ACC112 (cell line): ENCODE results near the gene NRG2.

Experiments
- H2AFZ ChIP-seq: fragments of 200-600 bp; sonication (generic); one replicate; pipeline ENCODE4 v1.6.0; 2017; ENCODE audit warnings: antibody characterized with exemption, low read length; ENCODE audit not compliant: unreplicated experiment
- H3K27ac ChIP-seq: fragments of 200-600 bp; sonication (generic); 2 replicates; pipeline ENCODE4 v1.5.1; 2014; ENCODE audit warnings: low read depth, mild to moderate bottlenecking, antibody characterized with exemption, low read length, moderate library complexity
- H3K27me3 ChIP-seq: fragments of 200-600 bp; sonication (generic); 2 replicates; pipeline ENCODE4 v1.6.1; 2014; ENCODE audit warnings: mild to moderate bottlenecking, antibody characterized with exemption, low read length, moderate library complexity, mixed read lengths; ENCODE audit not compliant: insufficient read depth
- H3K36me3 ChIP-seq: fragments of 200-600 bp; sonication (generic); 2 replicates; pipeline ENCODE4 v1.6.1; 2016; ENCODE audit warnings: mild to moderate bottlenecking, antibody characterized with exemption, low read length, moderate library complexity, mixed read lengths; ENCODE audit not compliant: insufficient read depth
- H3K4me1 ChIP-seq: fragments of 200-600 bp; sonication (generic); one replicate; pipeline ENCODE4 v1.6.1; 2016; ENCODE audit warnings: low read length, mixed read lengths; ENCODE audit not compliant: insufficient read depth, unreplicated experiment, control insufficient read depth
- H3K4me3 ChIP-seq: fragments of 200-600 bp; sonication (generic); 2 replicates; pipeline ENCODE4 v1.5.1; 2014; ENCODE audit warnings: mild to moderate bottlenecking, low read depth, low read length
- H3K79me2 ChIP-seq: fragments of 200-600 bp; sonication (generic); one replicate; pipeline ENCODE4 v1.6.0; 2016; ENCODE audit warnings: low read length; ENCODE audit not compliant: control insufficient read depth, unreplicated experiment, insufficient read depth

Gene NRG2

GRCh38 chr5:139925650-139926640, 117.2 kb downstream of the NRG2 start:
- H3K4me1 ChIP-seq: no peaks in the 10 kb centered on the region
- no peak overlapping the region for H3K27ac ChIP-seq
- peaks cover 87% of the 10 kb centered on the region for H3K27me3 ChIP-seq
- no peaks in the 10 kb centered on the region for H3K79me2 ChIP-seq
- no peak overlapping the region for H3K4me3 ChIP-seq
- no peaks in the 10 kb centered on the region for H3K36me3 ChIP-seq
- H2AFZ ChIP-seq: no peak overlapping the region

GRCh38 chr5:139925216-139925562, 117.9 kb downstream of the NRG2 start:
- H3K4me1 ChIP-seq: no peaks in the 10 kb centered on the region
- no peaks in the 10 kb centered on the region for H3K36me3 ChIP-seq
- H3K4me3 ChIP-seq: no peak overlapping the region
- peaks cover 87% of the 10 kb centered on the region for H3K27me3 ChIP-seq
- H3K79me2 ChIP-seq: no peaks in the 10 kb centered on the region
- H3K27ac ChIP-seq: no peak overlapping the region
- no peak overlapping the region for H2AFZ ChIP-seq

- no peak overlapping the region for H2AFZ ChIP-seq
- H3K27me3 ChIP-seq: peaks cover 87% of the 10 kb centered on the region
Measured at GRCh38 chr5:139924294-139925215, 118.5 kb downstream of the NRG2 start.

GRCh38 chr5:139919308-139919707, 123.8 kb downstream of the NRG2 start:
- H3K4me3 ChIP-seq: no peak overlapping the region
- H3K36me3 ChIP-seq: no peaks in the 10 kb centered on the region
- H2AFZ ChIP-seq: no peak overlapping the region
- H3K27me3 ChIP-seq: peaks cover 63% of the 10 kb centered on the region
- no peak overlapping the region for H3K27ac ChIP-seq
- no peaks in the 10 kb centered on the region for H3K79me2 ChIP-seq
- H3K4me1 ChIP-seq: peaks cover 12% of the 10 kb centered on the region

More at GRCh38 chr5:139924294-139925215, 118.5 kb downstream of the NRG2 start:
- Histone ChIP-seq H3K79me2 (no peaks in the 10 kb centered on the region), H3K4me3 (no peak overlapping the region), H3K4me1 (peaks cover 5% of the 10 kb centered on the region), H3K36me3 (no peaks in the 10 kb centered on the region), H3K27ac (no peak overlapping the region)

DNA sequence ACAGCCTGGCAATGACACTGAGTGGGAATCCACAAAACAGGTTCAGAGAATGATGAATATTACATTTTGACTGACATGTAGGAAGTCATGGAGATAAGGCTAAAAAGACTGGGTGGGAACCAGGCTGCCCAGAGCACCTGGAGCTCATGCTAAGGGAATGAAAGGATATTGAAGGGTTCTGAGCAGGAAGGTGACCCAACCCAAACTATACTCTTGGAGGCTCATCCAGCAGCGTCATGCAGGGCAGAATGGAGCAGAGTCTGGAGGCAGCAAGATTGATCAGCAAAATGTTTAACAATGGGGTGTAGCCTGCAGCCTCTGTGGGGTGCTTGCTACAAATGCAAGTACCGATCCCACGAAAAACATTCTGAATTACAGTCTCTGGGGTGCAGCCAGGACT, 127.3 kb downstream of the NRG2 start:
- Histone ChIP-seq H3K79me2 (no peaks in the 10 kb centered on the region), H3K27ac (no peak overlapping the region), H3K27me3 (peaks cover 39% of the 10 kb centered on the region), H3K4me3 (no peak overlapping the region), H3K4me1 (peaks cover 12% of the 10 kb centered on the region), H2AFZ (no peak overlapping the region), H3K36me3 (no peaks in the 10 kb centered on the region)

- H3K4me3 ChIP-seq: no peak overlapping the region
- H3K4me1 ChIP-seq: peaks cover 12% of the 10 kb centered on the region
- no peaks in the 10 kb centered on the region for H3K79me2 ChIP-seq
- peaks cover 34% of the 10 kb centered on the region for H3K27me3 ChIP-seq
- no peaks in the 10 kb centered on the region for H3K36me3 ChIP-seq
- no peak overlapping the region for H2AFZ ChIP-seq
- no peak overlapping the region for H3K27ac ChIP-seq
Measured at GRCh38 chr5:139915266-139915665, 127.8 kb downstream of the NRG2 start.

DNA sequence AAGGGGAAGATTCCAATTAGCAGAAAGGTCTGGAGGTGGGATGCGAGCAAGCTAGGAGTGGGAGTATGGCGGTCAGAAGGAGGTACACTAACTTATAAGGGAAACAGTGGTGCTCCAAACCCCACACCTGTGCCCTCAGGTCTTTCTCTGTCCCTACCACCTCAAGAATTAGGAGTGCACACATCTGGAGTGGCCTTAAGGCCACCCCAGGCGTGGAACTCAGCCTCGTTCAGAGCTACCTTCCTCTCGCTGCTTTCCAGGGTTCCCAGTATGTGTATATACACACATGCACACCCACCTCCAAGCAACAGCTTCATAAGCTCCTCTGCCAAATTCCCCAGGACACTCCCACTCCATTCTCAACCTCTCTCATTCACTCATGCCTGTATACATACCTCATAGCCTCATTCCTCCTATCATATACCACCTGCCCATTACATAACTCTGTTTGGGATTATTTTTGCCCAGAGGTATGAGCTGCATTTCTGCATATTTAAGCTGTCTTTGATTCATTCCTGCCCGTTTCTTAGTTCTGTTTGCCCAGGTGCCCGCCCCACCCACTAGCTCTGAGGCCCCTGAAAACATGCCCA, 128.8 kb downstream of the NRG2 start:
- Histone ChIP-seq H3K79me2 (no peaks in the 10 kb centered on the region), H3K36me3 (no peaks in the 10 kb centered on the region), H3K4me3 (no peak overlapping the region), H3K4me1 (peaks cover 5% of the 10 kb centered on the region), H3K27ac (no peak overlapping the region), H2AFZ (no peak overlapping the region), H3K27me3 (peaks cover 26% of the 10 kb centered on the region)

DNA sequence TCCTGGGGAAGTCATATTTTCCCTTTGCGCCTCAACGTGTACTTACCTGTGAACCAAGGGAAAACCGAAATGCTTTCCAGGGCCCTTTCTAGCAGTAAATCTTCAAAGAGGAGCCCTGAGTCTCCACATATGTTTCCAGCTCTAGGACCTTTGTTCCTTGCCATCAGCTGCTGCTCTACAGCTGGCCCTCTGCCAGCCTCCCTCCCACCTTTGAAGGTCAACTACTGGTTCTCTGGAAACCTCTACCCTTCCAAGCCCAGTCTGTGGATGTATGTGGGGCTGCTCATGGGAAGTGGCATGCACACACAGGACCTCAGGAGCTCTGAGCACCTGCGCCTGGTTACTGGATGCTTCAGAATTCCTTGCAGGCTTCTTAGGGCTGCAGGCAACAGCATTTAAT, 130.3 kb downstream of the NRG2 start:
- H3K4me3 ChIP-seq: no peak overlapping the region

GRCh38 chr5:139912158-139912557, 130.9 kb downstream of the NRG2 start:
- Histone ChIP-seq H3K79me2 (no peaks in the 10 kb centered on the region), H2AFZ (no peak overlapping the region), H3K4me1 (no peaks in the 10 kb centered on the region), H3K36me3 (no peaks in the 10 kb centered on the region), H3K27ac (no peak overlapping the region), H3K4me3 (no peak overlapping the region), H3K27me3 (peaks cover 28% of the 10 kb centered on the region)

More for the DNA sequence above, 130.3 kb downstream of the NRG2 start:
- Histone ChIP-seq H2AFZ (no peak overlapping the region), H3K27me3 (peaks cover 23% of the 10 kb centered on the region), H3K36me3 (no peaks in the 10 kb centered on the region), H3K79me2 (no peaks in the 10 kb centered on the region), H3K27ac (no peak overlapping the region), H3K4me1 (no peaks in the 10 kb centered on the region)

DNA sequence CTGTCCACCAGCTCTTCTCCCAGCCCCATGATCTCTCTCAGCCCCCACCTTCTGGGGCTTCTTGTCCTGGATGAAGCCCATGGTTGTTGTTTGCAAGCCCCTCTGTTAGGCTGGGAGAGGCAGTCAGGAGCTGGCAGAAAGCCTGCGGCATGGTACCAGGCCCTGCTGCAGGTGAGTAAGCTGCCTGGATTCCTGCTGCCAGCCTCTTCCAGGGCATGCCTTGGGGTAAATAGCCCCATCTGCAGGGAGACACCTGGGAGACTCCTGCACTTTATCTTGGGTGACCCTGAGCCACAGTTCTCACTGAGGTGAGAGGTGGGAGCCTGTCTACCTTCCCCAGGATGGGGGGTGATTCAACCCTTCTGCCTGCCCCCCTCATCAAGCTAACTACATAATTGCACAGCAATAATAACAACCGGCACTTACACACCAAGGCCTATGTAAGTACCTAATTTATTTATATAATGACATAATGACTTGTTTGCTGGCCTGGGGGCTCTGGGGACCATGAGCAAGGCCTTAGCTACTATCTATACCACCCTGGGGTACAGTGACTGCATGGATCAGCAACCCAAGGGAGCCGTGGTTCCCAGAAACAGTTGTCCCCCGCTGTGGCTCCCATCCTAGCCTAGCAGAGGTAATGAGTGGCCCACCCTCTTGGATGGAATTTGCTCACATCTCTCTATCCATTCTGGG, 131.5 kb downstream of the NRG2 start:
- H3K27ac ChIP-seq: no peak overlapping the region
- H2AFZ ChIP-seq: no peak overlapping the region
- H3K36me3 ChIP-seq: no peaks in the 10 kb centered on the region
- no peak overlapping the region for H3K4me3 ChIP-seq
- peaks cover 34% of the 10 kb centered on the region for H3K27me3 ChIP-seq
- no peaks in the 10 kb centered on the region for H3K4me1 ChIP-seq
- H3K79me2 ChIP-seq: no peaks in the 10 kb centered on the region
